ENCODE results near the gene VWA3A.
"Not testable (repeated sequence)": the region's sequence is repeated elsewhere in the genome, so short reads cannot be mapped to it uniquely, and the experiment has no call there.

Gene VWA3A

DNA sequence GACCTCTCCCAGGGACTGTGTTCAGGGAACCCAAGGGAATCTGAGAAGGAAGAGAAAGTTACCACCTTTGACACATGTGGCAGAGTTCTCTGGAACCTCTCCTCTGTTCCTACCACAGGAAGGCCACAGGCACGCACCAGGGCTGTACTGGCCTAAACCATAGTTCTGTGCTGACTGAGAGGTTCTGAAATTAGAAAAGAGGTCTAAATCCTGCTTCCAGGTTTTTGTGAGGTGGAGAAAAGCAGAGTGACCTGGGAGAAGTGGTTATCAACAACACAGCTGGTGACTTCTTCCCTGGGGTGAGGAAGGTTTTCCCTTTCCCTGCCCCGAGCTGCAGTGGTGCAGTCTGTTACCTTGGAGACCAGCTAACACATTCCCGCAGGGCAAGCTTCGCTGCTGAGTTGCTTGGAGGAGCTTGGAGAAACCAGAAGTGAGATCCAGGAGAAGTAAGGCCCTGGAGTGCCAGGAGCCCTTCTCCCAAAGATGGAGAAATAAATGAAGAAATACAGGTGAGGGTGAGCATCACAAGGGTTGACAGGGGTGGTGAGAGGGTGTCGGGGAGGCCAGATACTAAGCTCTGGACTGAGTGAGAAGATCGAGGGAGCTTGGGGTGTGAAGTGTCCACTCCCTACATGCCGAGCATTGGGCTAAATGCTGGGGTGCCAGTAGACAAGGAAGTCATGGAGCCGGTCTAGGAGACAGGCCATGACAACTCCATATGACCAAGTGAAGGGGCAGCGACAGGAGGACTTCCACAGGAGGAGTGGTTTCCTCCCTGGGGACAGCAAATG is at the start of gene VWA3A:
Gene VWA3A (plus strand): TSS at position 399 of the 791 bp plus-strand sequence. CDS start 97 bp downstream, at position 496.
- no peak for DNase-seq (ENCODE audit: low read depth)

GRCh38 chr16:22043882-22044281 is 48.5 kb upstream of the VWA3A start:
- not testable (repeated sequence) for DNase-seq (ENCODE audit: low read depth)

GRCh38 chr16:22045888-22046287 is 46.5 kb upstream of the VWA3A start:
- not testable (repeated sequence) for DNase-seq (ENCODE audit: low read depth)

- DNase-seq (ENCODE audit: low read depth): no peak
Measured at GRCh38 chr16:22050963-22051362, 41.4 kb upstream of the VWA3A start.

DNA sequence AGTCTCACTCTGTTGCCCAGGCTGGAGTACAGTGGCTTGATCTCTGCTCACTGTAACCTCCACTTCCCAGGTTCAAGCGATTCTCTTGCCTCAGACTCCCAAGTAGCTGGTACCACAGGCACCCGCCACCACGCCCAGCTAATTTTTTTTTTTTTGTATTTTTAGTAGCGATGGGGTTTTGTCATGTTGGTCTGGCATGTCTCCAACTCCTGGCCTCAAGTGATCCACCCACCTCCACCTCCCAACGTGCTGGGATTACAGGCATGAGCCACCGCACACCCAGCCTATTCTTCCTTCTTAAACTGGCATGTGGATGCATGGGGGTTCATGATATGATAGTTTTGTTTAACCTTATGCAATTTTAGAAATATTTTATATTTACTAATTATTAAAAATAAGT is 39.4 kb upstream of the VWA3A start:
- DNase-seq (ENCODE audit: low read depth): no peak

- DNase-seq (ENCODE audit: low read depth): no peak
Measured at GRCh38 chr16:22053921-22054341, 38.4 kb upstream of the VWA3A start.

DNA sequence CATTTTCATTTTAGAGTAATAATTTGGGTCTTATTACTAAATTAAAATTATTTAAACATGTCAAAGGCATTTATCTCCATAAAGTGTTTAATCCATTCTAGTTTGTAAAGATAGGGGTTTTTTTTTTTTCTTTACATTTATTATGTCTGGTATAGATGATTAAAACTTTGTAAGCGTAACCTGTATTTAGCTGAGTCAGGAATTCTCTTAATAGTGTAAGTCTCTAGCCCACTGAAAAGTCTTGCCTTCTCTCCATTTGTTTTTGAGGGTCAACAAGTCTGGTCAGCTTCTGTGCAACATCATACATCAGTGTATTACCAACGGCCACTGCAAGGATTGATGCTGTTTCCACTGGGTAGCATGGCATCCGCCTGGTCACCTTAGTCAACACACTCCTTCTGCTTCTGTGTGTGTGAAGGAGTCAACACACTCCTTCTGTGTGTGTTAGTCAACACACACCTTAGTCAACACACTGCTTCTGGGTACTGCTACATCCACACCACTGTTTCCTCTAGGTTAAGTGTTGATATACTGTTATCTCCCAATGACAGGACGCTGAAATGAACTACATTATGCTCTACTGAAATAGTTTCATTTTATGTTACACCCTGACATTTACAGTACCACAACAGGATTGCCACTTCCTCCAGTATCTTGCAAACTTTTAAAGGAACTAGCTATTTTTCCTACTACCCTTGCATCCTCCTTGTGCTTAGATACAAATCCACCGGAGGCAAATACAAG is 37.3 kb upstream of the VWA3A start:
- DNase-seq (ENCODE audit: low read depth): no peak

- DNase-seq (ENCODE audit: low read depth): no peak
Measured at GRCh38 chr16:22055881-22056280, 36.5 kb upstream of the VWA3A start.

- DNase-seq (ENCODE audit: low read depth): no peak
Measured at GRCh38 chr16:22063888-22064467, 28.4 kb upstream of the VWA3A start.

- DNase-seq (ENCODE audit: low read depth): no peak
Measured at GRCh38 chr16:22065252-22065651, 27.1 kb upstream of the VWA3A start.

- no peak for DNase-seq (ENCODE audit: low read depth)
Measured at GRCh38 chr16:22070361-22071330, 21.7 kb upstream of the VWA3A start.

- DNase-seq (ENCODE audit: low read depth): no peak
Measured at GRCh38 chr16:22071331-22071910, 20.9 kb upstream of the VWA3A start.

- DNase-seq (ENCODE audit: low read depth): no peak
Measured at GRCh38 chr16:22073350-22073749, 19.0 kb upstream of the VWA3A start.

GRCh38 chr16:22075043-22075757 is 17.1 kb upstream of the VWA3A start:
- DNase-seq (ENCODE audit: low read depth): no peak

GRCh38 chr16:22075776-22076175 is 16.6 kb upstream of the VWA3A start:
- no peak for DNase-seq (ENCODE audit: low read depth)

GRCh38 chr16:22077700-22078313 is 14.5 kb upstream of the VWA3A start:
- peak; percentile 48 for DNase-seq (ENCODE audit: low read depth)

GRCh38 chr16:22078656-22079055 is 13.7 kb upstream of the VWA3A start:
- DNase-seq (ENCODE audit: low read depth): no peak

DNA sequence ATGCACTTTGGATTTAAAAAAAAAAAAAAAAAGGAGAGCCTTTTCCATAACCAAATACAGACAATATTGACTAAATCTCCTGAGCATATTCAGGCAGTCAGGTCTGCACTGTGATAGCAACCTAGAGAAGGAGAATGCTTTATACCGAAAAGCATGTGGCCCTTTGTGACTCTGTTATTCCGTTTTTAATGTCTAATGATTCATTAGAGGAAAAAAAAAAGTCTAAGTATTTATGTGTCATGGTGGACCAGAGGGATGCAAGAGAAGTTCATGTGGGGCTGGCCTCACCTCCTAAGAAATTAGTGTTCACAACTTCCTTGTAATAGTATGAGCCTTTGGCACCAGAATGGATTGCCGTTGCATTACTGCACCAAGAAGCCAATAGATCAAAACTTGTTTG is 11.3 kb upstream of the VWA3A start:
- DNase-seq (ENCODE audit: low read depth): no peak

DNA sequence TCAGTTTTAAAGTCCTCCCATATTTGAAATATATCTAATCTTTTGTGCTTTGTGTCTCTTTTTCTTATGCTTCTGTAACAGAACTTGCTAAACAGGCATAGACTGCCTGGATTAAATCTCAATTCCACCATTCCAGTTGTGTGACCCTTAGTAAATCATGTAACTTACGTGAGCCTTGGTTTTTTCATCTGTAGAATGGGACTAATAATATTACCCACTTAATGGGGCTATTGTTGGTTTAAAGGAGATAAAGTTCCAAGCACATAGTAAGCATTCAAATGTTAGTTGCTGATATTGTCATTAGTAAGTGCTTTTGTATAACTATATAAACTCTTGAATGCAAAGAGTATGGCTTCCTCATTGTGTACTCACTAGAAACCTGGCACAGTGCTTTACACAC is 5.9 kb upstream of the VWA3A start:
- DNase-seq (ENCODE audit: low read depth): no peak

DNA sequence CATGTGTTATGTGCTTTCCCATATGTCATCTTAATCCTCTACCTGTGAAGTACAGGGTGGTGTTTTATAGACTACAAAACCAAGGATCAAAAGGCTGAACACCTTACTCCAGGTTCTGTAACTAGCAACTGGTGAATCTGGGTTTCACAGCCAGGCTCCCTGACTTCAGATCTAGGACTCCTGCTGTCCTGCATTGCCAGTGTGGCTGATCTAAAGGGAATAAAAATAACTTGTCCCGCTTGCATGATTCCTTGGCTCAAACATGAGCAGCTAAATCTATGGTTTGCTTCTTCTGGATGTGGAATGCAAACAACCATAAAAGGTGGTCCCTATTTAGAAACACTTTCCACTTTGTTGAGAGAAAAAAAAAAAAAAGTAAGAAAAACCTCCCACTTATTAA is 3.7 kb upstream of the VWA3A start:
- DNase-seq (ENCODE audit: low read depth): no peak

Data from stimulated activated CD8-positive, alpha-beta memory T cell treated with anti-CD3 and anti-CD28 coated beads, Interleukin-7, amount 100 ng/mL, for 24 hours (primary cell).